ENCODE measurements around the gene MLPH.

MLPH gene

GRCh38 chr2:237482485-237482884 is 4.6 kb upstream of the MLPH start:
- no peak for DNase-seq (ENCODE audit: low read depth in 1 of 2, low spot score in 1 of 2)
- TF ChIP-seq GABPA (IDR thresholded peaks at IDR 0.05; ENCODE audit: low read depth) (no peak), SPI1 (IDR thresholded peaks at IDR 0.05; ENCODE audit: borderline replicate concordance, low read depth) (no peak), POLR2AphosphoS5 (IDR thresholded peaks at IDR 0.05; ENCODE audit: low read depth) (no peak)
- TF ChIP-seq, protein P1, sequence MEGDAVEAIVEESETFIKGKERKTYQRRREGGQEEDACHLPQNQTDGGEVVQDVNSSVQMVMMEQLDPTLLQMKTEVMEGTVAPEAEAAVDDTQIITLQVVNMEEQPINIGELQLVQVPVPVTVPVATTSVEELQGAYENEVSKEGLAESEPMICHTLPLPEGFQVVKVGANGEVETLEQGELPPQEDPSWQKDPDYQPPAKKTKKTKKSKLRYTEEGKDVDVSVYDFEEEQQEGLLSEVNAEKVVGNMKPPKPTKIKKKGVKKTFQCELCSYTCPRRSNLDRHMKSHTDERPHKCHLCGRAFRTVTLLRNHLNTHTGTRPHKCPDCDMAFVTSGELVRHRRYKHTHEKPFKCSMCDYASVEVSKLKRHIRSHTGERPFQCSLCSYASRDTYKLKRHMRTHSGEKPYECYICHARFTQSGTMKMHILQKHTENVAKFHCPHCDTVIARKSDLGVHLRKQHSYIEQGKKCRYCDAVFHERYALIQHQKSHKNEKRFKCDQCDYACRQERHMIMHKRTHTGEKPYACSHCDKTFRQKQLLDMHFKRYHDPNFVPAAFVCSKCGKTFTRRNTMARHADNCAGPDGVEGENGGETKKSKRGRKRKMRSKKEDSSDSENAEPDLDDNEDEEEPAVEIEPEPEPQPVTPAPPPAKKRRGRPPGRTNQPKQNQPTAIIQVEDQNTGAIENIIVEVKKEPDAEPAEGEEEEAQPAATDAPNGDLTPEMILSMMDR (IDR thresholded peaks at IDR 0.05; ENCODE audit: insufficient read depth, low read length): no peak
- TF ChIP-seq, protein P2, sequence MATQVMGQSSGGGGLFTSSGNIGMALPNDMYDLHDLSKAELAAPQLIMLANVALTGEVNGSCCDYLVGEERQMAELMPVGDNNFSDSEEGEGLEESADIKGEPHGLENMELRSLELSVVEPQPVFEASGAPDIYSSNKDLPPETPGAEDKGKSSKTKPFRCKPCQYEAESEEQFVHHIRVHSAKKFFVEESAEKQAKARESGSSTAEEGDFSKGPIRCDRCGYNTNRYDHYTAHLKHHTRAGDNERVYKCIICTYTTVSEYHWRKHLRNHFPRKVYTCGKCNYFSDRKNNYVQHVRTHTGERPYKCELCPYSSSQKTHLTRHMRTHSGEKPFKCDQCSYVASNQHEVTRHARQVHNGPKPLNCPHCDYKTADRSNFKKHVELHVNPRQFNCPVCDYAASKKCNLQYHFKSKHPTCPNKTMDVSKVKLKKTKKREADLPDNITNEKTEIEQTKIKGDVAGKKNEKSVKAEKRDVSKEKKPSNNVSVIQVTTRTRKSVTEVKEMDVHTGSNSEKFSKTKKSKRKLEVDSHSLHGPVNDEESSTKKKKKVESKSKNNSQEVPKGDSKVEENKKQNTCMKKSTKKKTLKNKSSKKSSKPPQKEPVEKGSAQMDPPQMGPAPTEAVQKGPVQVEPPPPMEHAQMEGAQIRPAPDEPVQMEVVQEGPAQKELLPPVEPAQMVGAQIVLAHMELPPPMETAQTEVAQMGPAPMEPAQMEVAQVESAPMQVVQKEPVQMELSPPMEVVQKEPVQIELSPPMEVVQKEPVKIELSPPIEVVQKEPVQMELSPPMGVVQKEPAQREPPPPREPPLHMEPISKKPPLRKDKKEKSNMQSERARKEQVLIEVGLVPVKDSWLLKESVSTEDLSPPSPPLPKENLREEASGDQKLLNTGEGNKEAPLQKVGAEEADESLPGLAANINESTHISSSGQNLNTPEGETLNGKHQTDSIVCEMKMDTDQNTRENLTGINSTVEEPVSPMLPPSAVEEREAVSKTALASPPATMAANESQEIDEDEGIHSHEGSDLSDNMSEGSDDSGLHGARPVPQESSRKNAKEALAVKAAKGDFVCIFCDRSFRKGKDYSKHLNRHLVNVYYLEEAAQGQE (IDR thresholded peaks at IDR 0.05; ENCODE audit: insufficient replicate concordance, low read depth): no peak
- H3K27me3 ChIP-seq (ENCODE audit: insufficient read depth, poor library complexity, severe bottlenecking): peaks cover 28% of the 10 kb centered on the region
- no peak overlapping the region for H3K27ac ChIP-seq (replicated peaks)
- no peak overlapping the region for H3K4me3 ChIP-seq (replicated peaks; ENCODE audit: insufficient read depth, low read length)

DNA sequence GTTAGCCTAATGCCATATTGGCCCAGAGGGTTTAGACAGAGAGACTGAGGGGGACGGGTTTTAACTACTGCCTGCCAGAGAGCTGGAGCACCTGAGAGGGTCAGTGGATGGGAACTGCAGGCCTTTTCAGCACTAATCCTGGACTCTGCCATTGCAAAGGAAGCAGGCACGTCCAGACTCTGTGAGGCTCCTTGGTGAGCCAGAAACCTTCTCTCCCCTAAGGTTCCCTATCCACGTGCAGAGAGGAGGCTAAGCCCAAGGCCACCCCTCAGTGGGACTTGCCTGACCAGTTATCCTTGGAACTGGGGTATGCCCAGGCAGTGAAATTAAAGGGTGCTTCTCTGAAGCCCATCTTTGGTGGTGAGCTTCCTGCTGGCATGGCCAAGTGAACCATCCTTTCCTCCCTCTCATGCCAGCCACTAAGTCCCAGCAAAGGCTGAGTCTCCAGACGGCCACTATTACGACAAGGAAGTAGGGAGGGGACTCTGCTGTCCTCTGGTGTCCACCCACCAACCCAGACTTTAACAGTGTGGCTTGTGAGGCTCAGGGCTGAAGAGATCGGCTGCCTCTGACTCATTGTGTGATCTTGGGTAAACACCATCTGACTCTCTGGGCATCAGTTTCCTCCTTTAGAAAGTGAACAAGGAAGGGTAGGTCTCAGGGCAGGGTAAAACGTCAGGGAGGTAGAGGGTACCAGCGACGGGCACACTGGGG is 3.9 kb upstream of the MLPH start:
- no peak overlapping the region for H3K4me3 ChIP-seq (replicated peaks; ENCODE audit: insufficient read depth, low read length)

DNA sequence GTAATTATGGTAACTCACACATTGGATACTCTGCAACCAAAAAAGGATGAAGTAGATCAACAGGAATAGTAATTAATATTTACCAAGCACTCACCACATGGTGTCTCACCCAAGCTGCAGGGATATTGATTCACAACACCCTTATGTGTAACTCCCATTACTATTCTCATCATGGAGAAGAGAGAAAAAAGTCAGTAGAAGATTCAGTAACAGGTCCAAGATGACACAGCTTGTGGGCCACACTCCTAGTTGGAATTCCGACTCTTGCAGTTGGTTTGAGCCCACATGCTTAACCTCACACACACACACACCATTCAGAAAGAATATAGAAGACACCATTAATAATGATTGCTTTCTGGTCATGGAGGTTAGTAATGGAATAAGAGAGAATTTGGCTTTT is 1.7 kb upstream of the MLPH start:
- DNase-seq (ENCODE audit: low read depth in 1 of 2, low spot score in 1 of 2): no peak
- no peak overlapping the region for H3K27ac ChIP-seq (replicated peaks)
- TF ChIP-seq, protein P2 (IDR thresholded peaks at IDR 0.05; ENCODE audit: insufficient replicate concordance, low read depth): no peak
- TF ChIP-seq GABPA (IDR thresholded peaks at IDR 0.05; ENCODE audit: low read depth) (no peak), POLR2AphosphoS5 (IDR thresholded peaks at IDR 0.05; ENCODE audit: low read depth) (no peak), SPI1 (IDR thresholded peaks at IDR 0.05; ENCODE audit: borderline replicate concordance, low read depth) (no peak)
- TF ChIP-seq, protein P1 (IDR thresholded peaks at IDR 0.05; ENCODE audit: insufficient read depth, low read length): no peak
- no peak overlapping the region for H3K4me3 ChIP-seq (replicated peaks; ENCODE audit: insufficient read depth, low read length)
- H3K27me3 ChIP-seq (ENCODE audit: insufficient read depth, poor library complexity, severe bottlenecking): peaks cover 29% of the 10 kb centered on the region

More for the DNA sequence above, 3.9 kb upstream of the MLPH start:
- no peak for DNase-seq (ENCODE audit: low read depth in 1 of 2, low spot score in 1 of 2)
- TF ChIP-seq GABPA (IDR thresholded peaks at IDR 0.05; ENCODE audit: low read depth): no peak
- TF ChIP-seq, protein P1 (IDR thresholded peaks at IDR 0.05; ENCODE audit: insufficient read depth, low read length): no peak
- no peak for TF ChIP-seq POLR2AphosphoS5 (IDR thresholded peaks at IDR 0.05; ENCODE audit: low read depth)
- no peak for TF ChIP-seq SPI1 (IDR thresholded peaks at IDR 0.05; ENCODE audit: borderline replicate concordance, low read depth)
- H3K27me3 ChIP-seq (ENCODE audit: insufficient read depth, poor library complexity, severe bottlenecking): peaks cover 33% of the 10 kb centered on the region
- H3K27ac ChIP-seq (replicated peaks): no peak overlapping the region

All from HL-60 (cell line).